Measurements from ENCODE around the gene LPAR1.

LPAR1 gene

DNA sequence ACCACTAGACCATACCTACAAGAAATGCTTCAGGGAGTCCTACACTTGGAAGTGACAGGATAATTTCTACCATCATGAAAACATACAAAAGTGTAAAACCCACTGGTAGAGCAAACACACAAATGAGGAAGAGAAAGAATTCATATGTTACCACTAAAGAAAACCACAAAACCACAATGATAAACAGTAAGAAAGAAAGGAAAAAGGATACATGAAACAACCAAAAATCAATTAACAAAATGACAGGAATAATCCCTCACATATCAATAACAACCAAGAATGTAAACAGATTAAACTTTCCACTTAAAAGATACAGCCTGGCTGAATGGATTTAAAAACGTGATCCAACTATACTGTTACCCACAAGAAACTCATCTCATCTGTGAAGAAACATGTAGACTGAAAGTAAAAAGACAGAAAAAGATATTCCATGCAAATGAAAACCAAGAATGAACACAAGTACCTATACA, 83.4 kb downstream of the LPAR1 start:
- no peak for DNase-seq (ENCODE audit: low read depth in 2 of 2)

DNA sequence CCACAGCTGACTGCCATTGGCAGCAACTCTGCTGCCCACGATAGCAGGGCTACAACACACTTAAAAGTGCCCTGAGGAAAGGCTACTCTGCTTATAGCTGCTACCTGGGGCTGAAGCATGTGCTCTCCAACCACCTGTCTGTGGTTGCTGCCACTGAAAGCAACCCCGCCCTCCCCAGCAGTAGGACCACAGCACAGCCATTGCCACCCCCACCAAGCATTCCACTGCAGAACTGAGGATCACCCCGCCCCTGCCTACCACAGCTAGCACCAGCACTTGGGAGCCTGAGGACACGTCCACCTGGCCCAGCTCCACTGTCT, 85.8 kb downstream of the LPAR1 start:
- no peak for DNase-seq (ENCODE audit: low read depth in 2 of 2)

DNA sequence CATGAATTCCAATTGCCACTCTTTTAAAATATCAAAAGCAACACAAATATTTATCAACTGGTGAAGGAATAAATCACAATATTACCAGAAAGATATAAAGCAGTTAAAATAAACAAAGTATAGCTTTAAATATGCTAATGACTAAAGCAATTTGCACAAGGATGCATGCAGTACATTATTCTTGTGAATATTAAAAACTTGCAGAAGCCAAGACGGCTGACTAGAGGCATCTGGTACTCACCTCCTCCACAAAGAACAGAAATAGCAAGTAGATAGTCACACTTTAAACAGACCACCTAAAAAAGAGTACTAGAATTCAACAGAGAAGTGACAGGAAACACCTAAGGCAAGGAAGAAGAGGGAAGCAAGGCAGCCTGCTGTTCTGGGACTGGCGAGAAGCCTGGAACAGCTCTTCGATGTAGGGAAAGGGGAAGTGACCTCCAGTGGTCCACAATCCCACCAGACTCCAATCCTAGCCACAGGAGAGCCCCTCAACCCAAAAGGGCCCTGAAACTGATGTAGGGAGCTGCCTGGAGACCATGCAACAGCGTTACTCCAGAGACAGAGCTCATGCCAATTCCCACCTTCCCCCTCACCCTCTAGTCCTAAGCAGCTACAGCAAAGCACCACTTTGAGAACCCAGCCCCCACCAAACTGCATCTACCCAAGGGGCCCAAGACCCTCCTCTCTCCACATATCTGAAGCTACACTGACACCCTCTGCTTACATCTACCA, 86.3 kb downstream of the LPAR1 start:
- no peak for DNase-seq (ENCODE audit: low read depth in 2 of 2)

DNA sequence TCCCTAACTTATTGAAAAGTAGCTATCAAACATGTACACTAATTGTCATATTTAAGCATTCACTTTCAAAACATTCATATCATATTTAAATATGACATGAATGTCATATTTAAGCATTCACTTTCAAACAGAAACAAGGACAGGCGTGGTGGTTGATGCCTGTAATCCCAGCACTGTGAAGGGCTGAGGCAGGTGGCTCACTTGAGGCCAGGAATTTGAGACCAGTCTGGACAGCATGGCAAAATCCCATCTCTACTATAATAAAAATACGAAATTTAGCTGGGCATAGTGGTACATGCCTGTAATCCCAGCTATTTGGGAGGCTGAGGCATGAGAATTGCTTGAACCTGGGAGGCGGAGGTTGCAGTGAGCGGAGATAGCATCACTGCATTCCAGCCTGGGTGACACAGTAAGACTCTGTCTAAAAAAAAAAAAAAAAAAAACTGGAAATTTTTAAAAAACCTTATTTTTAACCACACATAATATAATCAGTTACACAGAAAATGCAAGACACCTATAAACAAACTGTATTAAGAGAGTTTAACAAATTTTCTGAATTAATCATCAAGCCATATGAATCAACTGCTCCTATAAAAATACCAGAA, 88.1 kb downstream of the LPAR1 start:
- no peak for DNase-seq (ENCODE audit: low read depth in 2 of 2)

DNA sequence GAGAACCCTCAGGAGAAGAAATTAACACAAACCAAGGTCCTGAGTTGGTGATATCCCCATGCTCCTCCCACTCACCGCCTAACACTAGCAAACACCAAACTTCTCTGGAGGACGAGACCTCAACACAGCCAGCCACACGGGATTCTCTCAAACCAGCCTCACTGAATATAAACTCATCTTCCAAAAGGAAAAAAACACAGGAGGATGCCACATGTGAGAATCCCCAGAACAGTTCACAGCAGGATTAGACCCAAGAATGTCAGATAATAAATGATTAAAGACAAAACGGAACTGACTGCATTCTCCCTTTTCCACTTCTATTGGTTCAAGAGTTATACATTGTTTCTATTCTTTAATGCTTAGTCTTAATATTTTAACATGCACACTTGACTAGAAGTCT, 89.2 kb downstream of the LPAR1 start:
- no peak for DNase-seq (ENCODE audit: low read depth in 2 of 2)

DNA sequence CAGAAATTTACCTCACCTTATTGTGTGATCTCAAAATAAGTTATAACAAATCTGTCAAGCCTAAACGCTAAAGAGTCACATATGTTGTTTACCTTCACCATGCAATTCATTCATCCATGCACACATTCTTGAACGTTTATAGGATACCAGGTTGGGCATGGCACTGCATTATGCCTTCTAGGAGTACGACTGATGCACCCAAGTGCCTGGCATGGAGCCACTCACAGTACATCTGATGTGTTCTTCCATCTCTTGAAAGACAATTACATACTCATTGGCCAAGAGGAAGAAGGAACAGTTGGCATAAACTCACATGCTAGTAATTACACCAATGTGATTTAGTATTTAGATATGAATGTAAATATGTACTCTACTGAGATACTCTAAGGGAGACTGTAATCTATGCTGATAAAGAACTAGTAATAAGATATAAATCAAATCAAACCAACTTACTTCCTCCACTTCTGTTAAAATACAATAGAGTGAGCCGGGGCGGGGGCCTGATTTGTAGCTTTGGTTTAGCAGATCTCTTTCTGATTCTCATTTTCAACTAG, 90.7 kb downstream of the LPAR1 start:
- DNase-seq (ENCODE audit: low read depth in 2 of 2) = no peak

DNA sequence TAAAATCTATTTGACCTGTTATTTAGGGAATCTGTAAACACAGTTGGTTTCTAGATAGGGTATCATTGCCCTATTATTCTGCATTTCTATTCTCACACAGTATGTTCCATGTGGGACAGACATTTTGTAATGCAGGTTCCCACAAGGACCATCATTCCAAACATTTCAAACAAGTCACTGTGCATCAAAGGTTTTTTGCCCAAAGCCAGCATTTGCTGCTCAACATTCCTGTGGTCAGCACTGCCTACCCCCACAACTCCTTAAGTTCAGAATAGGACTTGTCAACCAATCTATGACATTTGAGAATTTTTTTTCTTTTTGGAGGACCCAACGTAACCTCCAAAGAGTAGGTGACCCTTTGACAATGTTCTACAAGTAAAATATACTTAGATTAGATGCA, 95.7 kb downstream of the LPAR1 start:
- DNase-seq (ENCODE audit: low read depth in 2 of 2) = no peak

DNA sequence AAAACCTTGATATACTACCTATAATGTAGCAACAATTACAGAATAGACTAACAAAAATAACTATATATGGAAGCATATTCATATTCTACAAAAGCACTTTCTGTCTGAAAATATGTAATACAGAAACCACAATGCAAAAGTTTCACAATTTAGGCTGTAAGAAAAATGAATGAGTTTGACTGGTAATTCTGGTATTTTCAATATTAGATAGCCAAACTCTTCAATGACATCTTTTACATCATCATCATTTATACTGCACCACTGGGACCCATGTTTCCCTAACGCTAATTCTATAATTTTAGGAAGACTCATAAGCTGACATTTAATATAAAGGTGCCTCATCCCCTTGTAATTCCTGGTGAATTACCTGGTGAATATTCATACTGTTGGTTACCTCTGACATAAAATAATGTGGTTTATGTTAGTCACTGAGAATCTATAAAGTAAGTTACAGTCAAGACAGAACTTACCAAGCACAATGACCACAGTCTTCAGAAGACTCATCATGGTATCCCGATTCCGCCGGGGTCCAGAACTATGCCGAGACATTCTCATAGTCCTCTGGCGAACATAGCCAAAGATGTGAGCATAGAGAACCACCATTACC, 97.2 kb downstream of the LPAR1 start:
- DNase-seq (ENCODE audit: low read depth in 2 of 2) = no peak

DNA sequence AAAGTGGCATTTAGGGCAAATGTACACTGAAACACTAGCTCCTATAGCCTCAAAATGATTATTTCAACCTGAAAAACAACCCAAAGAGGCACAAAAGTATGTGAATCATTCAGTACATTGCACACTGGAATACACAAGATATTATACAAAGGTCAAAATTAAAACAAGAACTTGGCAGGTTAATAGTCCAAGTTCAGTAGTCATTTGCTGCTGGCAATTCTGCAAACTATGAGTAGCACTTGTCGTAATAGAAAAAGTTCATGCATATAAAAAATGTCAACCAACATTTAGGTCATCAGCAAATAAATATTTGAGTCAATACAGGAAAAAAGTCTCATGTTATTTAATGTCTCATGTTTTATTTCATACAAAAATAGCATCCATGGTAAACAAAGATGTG, 98.7 kb downstream of the LPAR1 start:
- DNase-seq (ENCODE audit: low read depth in 2 of 2) = no peak

DNA sequence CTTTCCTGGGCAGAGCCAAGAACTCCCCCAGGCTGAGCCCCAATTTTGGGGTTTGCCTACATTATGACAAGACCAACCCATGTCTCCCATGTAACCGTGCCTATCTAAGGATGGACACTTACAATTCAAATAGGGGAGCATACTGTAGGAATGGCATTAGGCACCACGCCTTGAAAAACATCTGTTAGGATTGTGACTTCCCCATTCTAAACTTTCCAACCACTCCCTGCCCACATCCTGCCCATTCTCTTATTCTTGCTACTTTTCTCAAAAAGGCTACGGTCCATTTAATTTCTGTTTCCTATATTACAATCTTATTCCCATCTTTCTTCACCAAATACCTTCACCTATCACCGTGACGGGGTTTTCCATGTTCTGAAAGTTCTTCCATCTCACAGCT, 99.2 kb downstream of the LPAR1 start:
- DNase-seq (ENCODE audit: low read depth in 2 of 2) = no peak

DNA sequence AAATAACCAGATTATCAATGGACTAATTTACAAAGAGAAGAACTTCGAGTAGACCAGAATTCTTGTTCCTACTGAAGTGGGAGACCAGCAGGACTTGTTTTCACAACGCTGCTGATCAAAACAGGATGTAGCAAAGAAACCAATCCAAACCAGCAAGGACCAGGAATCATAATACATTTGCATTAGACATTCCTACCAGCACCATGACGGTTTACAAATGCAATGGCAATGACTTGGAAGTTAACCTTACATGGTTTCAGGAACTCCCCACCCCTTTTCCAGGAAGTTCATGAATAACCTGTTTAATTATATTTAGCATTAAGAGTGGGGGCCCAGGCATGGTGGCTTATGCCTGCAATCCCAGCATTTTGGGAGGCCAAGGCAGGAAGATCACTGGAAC, 100.0 kb downstream of the LPAR1 start:
- no peak for DNase-seq (ENCODE audit: low read depth in 2 of 2)

DNA sequence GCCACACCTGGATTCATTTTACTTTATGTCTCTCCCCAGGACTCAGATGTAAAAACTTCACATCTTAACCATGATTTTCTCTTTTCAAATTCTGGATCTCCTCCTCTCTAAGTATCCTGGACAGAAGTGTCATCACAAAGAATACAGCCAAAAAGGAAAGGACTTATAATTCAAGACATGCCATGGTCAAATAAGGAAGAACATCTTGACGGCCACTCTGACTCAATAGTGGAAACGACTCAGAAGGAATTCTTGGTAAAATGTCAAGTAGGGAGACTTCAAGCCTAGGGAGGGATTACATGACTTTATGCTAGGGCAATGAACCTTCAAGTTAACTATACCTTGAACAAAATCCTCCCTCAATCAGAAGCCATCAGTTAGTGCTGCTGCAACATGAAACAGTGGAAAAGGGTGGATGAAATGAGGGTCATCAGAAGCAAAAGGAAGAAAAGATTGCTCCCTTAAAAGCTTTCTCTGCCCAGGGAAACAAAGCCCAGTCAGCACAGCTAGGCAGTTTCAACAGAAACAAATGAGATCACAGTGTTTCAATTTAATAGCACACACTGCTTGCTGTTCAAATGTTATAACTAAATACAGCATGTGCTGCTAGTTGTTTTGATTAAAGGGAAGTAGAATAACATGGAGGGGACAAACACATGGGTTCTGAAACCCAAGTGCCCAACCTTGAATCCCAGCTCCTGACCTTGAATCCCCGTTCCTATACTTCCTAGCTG, 101.4 kb downstream of the LPAR1 start:
- DNase-seq (ENCODE audit: low read depth in 2 of 2) = no peak

DNA sequence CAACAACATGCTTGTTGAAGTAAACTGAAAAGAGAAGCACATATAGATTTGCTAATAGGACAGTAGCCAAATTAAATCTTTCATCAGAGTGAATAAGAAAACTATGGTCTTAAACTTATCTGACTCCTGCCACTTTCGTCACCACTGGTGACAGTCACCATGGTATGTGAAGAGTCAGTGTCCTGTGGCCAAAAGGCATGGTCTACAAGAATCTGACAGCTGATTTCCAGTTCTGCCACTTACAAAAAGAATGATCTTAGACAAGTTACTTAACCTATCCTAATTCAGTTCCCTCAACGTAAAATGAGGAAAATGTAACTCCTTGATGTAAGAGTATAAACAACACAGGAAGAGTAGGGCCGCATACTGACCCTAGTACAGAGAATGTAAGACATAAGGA, 102.0 kb downstream of the LPAR1 start:
- DNase-seq (ENCODE audit: low read depth in 2 of 2) = no peak

DNA sequence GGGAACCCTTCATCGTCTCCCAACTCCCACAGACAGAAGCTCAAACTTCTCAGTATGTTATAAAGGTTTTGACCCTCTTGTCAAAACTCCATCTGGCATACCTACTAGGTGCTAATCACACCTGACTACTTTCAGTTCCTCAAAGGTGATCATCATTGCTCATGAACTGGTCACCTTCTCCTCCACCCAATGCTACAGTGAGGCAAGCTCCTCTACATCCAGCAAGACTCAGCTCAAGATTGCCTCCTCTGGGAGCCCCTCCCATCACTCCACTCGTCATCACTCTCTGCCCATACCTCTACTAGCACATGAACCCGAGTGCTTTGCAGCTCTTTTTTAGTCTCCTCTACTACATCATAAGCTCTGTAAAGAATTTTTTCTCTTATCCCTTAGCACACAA, 102.4 kb downstream of the LPAR1 start:
- DNase-seq (ENCODE audit: low read depth in 2 of 2) = no peak

DNA sequence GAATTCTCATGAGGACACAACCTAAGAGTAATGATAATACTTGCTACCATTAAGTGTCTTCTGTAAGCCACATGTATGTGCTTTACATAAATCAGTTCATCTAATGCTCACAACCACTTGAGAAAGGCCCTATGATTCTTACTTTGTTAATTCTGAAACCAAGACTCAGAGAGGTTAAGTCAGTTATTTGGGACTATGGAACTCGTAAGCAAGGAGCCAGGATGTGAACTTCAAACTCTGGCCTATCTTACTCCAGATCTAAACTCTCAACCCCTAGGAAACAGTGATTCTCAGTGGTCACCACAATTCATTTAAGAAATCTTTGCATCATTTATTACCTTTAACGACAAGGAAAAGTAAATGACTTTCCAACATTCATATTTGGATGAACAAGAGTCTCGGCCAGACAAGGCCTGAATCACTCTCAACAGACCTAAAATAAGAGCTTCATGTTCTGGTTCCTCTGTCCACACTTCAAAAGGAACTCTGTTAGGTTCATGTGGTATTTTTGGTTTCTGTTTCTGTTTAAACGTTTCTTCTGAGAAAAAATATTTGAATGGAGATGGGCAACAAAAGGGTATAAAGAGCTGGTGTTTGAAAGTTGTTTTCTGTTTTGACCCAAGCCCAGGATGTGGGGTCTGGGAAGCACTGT, 104.8 kb downstream of the LPAR1 start:
- DNase-seq (ENCODE audit: low read depth in 2 of 2) = no peak

DNA sequence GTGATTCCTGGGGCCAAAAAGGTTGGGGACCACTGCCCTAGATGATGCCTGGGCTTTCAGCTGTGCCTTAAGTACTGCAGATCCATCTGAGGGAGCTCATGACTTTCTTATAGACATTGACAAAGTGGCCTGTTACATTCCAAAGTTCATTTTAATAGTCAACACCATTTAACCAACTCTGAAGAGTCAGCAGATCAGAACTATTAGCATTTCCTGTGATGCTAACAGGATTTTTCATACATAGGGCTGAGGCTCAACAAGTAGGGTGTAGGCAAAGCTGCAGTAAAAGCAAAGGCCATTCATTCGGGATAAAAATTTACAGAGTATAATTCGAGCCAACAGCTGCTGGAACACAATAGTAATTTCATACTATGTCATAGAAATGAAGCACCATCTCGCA, 105.4 kb downstream of the LPAR1 start:
- no peak for DNase-seq (ENCODE audit: low read depth in 2 of 2)

DNA sequence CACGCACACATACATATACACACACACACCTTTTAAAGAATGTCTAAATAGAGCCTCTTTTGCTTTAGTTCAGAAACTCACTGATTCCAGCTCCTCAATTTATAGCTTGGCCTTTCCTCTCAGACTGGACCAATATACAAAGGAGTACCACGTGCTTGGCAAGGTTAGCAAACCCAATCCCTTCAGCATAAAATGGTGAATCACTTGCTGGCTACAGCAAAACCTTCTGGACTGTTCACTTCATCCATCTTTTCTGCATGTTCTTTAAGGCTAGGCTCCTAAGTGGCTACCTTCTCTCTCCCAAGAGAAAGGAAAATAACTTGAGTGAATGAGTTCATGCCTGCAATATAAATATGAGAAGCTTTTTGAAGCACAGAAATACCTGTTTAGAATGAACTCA, 109.7 kb downstream of the LPAR1 start:
- no peak for DNase-seq (ENCODE audit: low read depth in 2 of 2)

DNA sequence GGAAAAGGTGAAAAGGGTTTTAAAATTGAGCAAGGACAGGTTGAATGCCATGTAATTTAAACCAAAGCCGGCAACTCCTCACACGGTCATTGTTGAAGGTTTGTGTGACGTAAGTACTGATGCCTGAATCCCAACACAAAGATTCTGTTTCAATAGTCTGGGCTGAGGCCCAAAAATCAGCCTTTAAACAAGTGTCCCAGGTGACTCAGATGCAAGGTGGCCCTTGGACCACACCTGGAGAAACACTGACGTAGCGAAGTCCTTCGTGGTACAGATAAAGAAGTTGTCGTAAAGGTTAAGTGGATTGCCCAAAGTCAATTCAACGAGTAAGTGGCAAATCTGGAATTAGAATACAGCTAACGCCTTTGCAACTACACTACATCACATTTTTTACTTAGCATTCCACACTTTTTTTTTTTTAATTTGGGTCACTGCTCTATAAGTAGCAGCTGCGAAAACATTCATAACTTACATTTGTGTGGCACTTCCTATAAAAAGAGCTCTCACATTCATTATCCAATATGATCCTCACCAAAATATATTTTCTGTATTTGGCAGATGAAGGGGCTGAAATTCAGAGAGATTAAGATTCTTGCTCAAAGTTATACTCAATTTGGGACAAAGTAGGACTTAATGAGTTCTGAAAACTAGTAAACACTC, 111.3 kb downstream of the LPAR1 start:
- no peak for DNase-seq (ENCODE audit: low read depth in 2 of 2)

DNA sequence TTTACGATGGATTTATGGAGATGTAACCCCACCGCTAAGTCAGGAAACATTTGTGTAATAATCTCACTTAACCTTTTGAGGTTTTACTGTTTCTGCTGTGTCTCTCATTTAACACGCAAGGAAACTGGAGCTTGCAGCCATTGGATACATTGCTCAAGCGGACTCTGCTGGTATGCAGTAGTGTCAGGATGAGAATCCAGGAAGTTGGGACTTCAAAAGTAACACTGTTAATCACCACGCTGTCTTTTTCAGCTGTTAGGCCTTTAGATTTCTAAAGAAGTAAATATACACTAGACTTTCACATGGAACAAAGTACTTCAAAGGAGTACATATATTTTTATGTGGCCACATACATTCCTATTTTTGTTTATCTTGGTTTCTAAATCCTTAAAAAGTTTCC, 114.7 kb downstream of the LPAR1 start:
- DNase-seq (ENCODE audit: low read depth in 2 of 2) = no peak

DNA sequence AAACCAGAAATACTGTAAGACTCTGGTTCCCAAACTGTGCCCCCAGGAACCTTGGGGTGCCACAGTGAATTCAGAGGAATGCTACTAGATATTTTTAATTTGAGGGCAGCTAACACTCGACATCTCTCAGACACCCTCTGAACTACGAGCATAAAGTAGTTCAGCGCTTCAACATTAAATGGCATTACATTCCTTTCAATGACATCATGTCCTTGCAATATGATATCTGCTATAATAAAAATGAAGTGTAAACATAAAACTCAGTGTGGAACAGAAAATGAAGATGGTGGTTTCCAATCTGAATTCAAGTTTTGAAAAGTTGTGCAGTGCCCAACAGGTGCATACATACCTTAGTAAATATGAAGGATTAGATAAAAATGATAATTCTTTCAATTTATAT, 116.1 kb downstream of the LPAR1 start:
- no peak for DNase-seq (ENCODE audit: low read depth in 2 of 2)

DNA sequence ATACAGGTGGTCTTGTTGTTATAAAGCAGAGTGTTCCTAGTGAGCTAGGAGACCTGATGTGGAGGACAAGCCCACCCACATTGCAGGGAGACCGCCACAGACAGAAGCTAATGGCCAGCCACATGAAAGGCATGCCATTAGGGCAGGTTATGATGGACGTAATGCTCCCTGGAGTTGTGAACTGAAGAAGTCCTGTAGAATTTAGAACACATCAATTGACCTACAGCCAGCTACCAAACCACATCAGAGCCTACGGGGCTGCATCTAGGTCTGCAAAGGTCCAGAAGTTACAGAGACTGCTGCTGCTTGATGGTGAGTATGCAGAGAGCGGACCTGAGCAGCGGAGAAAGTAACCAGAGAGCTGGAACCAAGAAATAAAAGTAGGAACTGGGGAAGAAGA, 116.6 kb downstream of the LPAR1 start:
- no peak for DNase-seq (ENCODE audit: low read depth in 2 of 2)

DNA sequence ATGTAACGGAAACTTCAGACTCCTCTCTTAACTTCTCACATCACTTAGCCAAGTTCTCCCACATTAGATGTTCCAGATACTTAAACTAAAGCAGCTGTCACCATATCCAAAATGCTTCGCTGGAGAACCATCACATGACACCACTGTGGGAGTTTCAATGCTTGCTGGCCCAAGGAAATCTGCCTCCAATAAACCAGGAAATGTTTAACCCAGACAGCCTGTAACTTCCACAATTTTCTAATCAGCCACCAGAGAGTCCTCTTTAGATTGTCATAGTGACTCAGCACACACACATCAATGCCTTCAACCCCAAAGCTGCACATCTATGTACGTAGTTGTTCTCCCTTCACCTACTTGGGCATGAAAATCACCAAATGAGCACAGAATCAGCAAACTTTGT, 118.7 kb downstream of the LPAR1 start:
- DNase-seq (ENCODE audit: low read depth in 2 of 2) = no peak

All from stimulated activated CD4-positive, alpha-beta T cell treated with anti-CD3 and anti-CD28 coated beads, Interleukin-1b, Interleukin-23, amount 100 ng/mL, for 1 hour (primary cell).